Uterus (tissue), 2 donors: ENCODE data around the gene ZSCAN4.

Source experiments
- POLR2A ChIP-seq, 2 donors: fragments of 450-650 bp; IDR thresholded peaks; one replicate each; pipeline ENCODE4 v1.6.1; 2016; ENCODE audit warnings: antibody characterized with exemption in 2 of 2, mild to moderate bottlenecking in 1 of 2, moderate library complexity in 1 of 2
- TF ChIP-seq, protein P1 (sequence below), 4 experiments: fragments of 200-600 bp in 2 of 4; fragments of 450-650 bp in 2 of 4; sonication (generic) in 2 of 4; IDR thresholded peaks; one replicate each; pipeline ENCODE4 v1.5.1; 2016 to 2019; ENCODE audit warnings: antibody characterized with exemption in 4 of 4, mild to moderate bottlenecking in 2 of 4, moderate library complexity in 1 of 4

DNA sequence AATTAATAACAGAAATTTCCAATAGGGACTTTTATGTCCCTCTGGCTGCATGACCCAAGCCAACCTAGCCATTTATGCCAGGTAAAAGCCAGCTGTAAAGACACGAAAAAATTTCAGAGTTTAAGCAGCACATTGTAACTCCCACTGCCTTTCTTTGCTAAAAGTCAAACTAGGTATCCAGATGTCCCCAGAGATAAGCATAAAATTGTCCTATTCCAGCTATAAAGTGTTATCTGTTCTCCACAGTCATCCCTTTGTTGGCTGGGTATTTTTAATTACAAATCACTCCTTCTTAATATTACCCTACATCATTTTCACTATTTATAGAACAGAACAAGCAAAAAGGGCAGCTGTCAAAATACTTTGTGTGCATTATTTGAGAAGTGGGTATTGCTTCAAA, 43.5 kb downstream of the ZSCAN4 start:
- no peak for TF ChIP-seq POLR2A (IDR thresholded peaks at IDR 0.05)
- TF ChIP-seq, protein P1, sequence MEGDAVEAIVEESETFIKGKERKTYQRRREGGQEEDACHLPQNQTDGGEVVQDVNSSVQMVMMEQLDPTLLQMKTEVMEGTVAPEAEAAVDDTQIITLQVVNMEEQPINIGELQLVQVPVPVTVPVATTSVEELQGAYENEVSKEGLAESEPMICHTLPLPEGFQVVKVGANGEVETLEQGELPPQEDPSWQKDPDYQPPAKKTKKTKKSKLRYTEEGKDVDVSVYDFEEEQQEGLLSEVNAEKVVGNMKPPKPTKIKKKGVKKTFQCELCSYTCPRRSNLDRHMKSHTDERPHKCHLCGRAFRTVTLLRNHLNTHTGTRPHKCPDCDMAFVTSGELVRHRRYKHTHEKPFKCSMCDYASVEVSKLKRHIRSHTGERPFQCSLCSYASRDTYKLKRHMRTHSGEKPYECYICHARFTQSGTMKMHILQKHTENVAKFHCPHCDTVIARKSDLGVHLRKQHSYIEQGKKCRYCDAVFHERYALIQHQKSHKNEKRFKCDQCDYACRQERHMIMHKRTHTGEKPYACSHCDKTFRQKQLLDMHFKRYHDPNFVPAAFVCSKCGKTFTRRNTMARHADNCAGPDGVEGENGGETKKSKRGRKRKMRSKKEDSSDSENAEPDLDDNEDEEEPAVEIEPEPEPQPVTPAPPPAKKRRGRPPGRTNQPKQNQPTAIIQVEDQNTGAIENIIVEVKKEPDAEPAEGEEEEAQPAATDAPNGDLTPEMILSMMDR (IDR thresholded peaks at IDR 0.05): no peak
